Endothelial cell (in vitro differentiated cells): ENCODE measurements around the gene IRF6. TPM values are rescaled to one million over a fixed set of nuclear protein-coding genes. Genes with fewer than 3 reads are reported as not detected.

ENCODE experiments used
- DNase-seq: peaks from one replicate; pipeline ENCODE4 v3.0.0; 2021; ENCODE audit warnings: low spot score
- H3K27ac Mint-ChIP-seq: one replicate; pipeline ENCODE4 v1.8.0; 2021; ENCODE audit warnings: mixed read lengths, inconsistent platforms; ENCODE audit not compliant: unreplicated experiment
- H3K27me3 Mint-ChIP-seq: one replicate; pipeline ENCODE4 v1.8.0; 2021; ENCODE audit warnings: mild to moderate bottlenecking, moderate library complexity, mixed read lengths, inconsistent platforms; ENCODE audit not compliant: unreplicated experiment
- H3K36me3 Mint-ChIP-seq: one replicate; pipeline ENCODE4 v1.8.0; 2021; ENCODE audit warnings: mild to moderate bottlenecking, low read depth, mixed read lengths, inconsistent platforms; ENCODE audit not compliant: unreplicated experiment
- H3K4me1 Mint-ChIP-seq: one replicate; pipeline ENCODE4 v1.8.0; 2021; ENCODE audit warnings: mild to moderate bottlenecking, mixed read lengths, inconsistent platforms; ENCODE audit not compliant: unreplicated experiment
- H3K4me3 Mint-ChIP-seq: one replicate; pipeline ENCODE4 v1.8.0; 2021; ENCODE audit warnings: mild to moderate bottlenecking, mixed read lengths, inconsistent platforms; ENCODE audit not compliant: unreplicated experiment
- H3K9me3 Mint-ChIP-seq: one replicate; pipeline ENCODE4 v1.8.0; 2021; ENCODE audit warnings: mixed read lengths, inconsistent platforms; ENCODE audit not compliant: unreplicated experiment
- total RNA-seq: library from RNA; stranded (reverse); fragmentation: NEBNext Ultra II Directional; extraction: Animal tissue kit (Norgen Biotek cat#: 25700); gene quantifications from one replicate; pipeline ENCODE4 v1.2.1, GENCODE V29; 2021; ENCODE audit not compliant: unreplicated experiment
- TF ChIP-seq, protein P1 (sequence below): fragments of 200-600 bp; sonication (generic); IDR thresholded peaks from one replicate; pipeline ENCODE4 v1.5.0; 2021; ENCODE audit warnings: antibody characterized with exemption; ENCODE audit not compliant: unreplicated experiment

The IRF6 gene
- total RNA-seq, 1 donor from 2014 or later, result 21.3 TPM

DNA sequence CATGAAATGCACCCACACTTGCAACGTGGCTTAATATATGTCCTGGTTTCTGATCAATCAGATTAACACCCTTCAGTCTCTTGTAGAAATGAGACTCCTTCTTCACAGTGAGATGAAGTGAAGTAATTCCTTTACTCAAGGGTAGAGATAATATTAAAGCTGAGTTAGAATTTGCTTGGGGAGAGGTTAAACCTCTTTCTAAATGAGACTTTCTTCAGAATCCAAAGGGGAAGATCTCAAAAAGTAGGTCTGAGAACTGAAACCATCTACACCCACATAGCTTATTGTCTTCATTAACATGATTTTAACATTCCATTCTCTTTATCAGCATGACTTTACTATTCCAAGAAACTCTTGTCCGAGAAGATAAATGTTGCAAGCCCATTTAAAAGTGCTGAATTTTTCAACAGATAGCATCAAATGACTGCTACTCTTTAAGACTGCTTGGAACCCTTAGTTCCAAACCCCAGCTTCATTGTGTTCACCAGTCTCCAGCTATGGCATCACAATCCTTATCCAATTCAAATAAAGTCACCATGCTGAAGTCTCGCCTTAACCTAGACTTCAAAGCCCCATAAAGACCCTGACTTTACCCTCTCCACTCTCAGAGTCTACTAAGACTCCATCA, 69.3 kb downstream of the IRF6 start:
- Mint-ChIP-seq H3K27me3 (peaks cover 1% of the 10 kb centered on the region), H3K9me3 (no peaks in the 10 kb centered on the region), H3K36me3 (no peaks in the 10 kb centered on the region), H3K4me3 (no peak overlapping the region), H3K27ac (no peak overlapping the region), H3K4me1 (no peaks in the 10 kb centered on the region)
- TF ChIP-seq, protein P1, sequence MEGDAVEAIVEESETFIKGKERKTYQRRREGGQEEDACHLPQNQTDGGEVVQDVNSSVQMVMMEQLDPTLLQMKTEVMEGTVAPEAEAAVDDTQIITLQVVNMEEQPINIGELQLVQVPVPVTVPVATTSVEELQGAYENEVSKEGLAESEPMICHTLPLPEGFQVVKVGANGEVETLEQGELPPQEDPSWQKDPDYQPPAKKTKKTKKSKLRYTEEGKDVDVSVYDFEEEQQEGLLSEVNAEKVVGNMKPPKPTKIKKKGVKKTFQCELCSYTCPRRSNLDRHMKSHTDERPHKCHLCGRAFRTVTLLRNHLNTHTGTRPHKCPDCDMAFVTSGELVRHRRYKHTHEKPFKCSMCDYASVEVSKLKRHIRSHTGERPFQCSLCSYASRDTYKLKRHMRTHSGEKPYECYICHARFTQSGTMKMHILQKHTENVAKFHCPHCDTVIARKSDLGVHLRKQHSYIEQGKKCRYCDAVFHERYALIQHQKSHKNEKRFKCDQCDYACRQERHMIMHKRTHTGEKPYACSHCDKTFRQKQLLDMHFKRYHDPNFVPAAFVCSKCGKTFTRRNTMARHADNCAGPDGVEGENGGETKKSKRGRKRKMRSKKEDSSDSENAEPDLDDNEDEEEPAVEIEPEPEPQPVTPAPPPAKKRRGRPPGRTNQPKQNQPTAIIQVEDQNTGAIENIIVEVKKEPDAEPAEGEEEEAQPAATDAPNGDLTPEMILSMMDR, result no peak
- no peak for DNase-seq

Other genes starting within 250 kb of the IRF6 start
- not detected for gene CAMK1G, start 222.4 kb downstream of the IRF6 start, total RNA-seq
- gene LAMB3, start 153.7 kb downstream of the IRF6 start, total RNA-seq, result 0.21 TPM
- gene G0S2, start 130.7 kb downstream of the IRF6 start, total RNA-seq, result not detected
- not detected for gene HSD11B1, start 101.3 kb downstream of the IRF6 start, total RNA-seq
- gene TRAF3IP3, start 50.1 kb downstream of the IRF6 start, total RNA-seq, result not detected
- gene C1orf74, start 21.6 kb downstream of the IRF6 start, total RNA-seq, result 2.8 TPM
- gene UTP25, start 21.8 kb upstream of the IRF6 start, total RNA-seq, result 4.6 TPM
- gene SYT14, start 132.1 kb upstream of the IRF6 start, total RNA-seq, result 9.7 TPM